Activated CD8-positive, alpha-beta memory T cell treated with anti-CD3 and anti-CD28 coated beads, Interleukin-2, amount 50 U/mL, for 4 hours (primary cell): ENCODE measurements around the gene RNF183.
"Not testable (repeated sequence)": the region's sequence is repeated elsewhere in the genome, so short reads cannot be mapped to it uniquely, and the experiment has no call there.

Source experiments
- DNase-seq: peaks from one replicate; pipeline ENCODE4 v3.0.0-alpha.2; 2020

The RNF183 gene

GRCh38 chr9:113269871-113270270, 33.3 kb downstream of the RNF183 start:
- DNase-seq = no peak

- no peak for DNase-seq
These were observed 33.8 kb downstream of the RNF183 start for GRCh38 chr9:113269355-113269754.

GRCh38 chr9:113267911-113268566, 35.1 kb downstream of the RNF183 start:
- no peak for DNase-seq

GRCh38 chr9:113266174-113266573, 37.0 kb downstream of the RNF183 start:
- DNase-seq = no peak

- DNase-seq = no peak
These were observed 41.1 kb downstream of the RNF183 start for GRCh38 chr9:113261917-113262671.

GRCh38 chr9:113258282-113258681, 44.9 kb downstream of the RNF183 start:
- no peak for DNase-seq

GRCh38 chr9:113257863-113258262, 45.3 kb downstream of the RNF183 start:
- no peak for DNase-seq

GRCh38 chr9:113255438-113255837, 47.7 kb downstream of the RNF183 start:
- DNase-seq = no peak

- DNase-seq = no peak
These were observed 48.2 kb downstream of the RNF183 start for GRCh38 chr9:113254991-113255390.

- DNase-seq = no peak
These were observed 52.4 kb downstream of the RNF183 start for GRCh38 chr9:113250807-113251206.

- not testable (repeated sequence) for DNase-seq
These were observed 53.5 kb downstream of the RNF183 start for GRCh38 chr9:113249661-113250060.

- DNase-seq = no peak
These were observed 55.5 kb downstream of the RNF183 start for GRCh38 chr9:113247640-113248039.
